AG04449 (cell line): Measurements from ENCODE around the gene PCBP3.
A peak's percentile ranks its signal among the peaks of the same experiment; 100 is the strongest.

Source experiments
- CTCF ChIA-PET: fragments of 350-600 bp; formaldehyde crosslinking; extraction: SDS; loops from one replicate; lab custom pipeline; 2021; ENCODE audit warnings: antibody characterized with exemption; lab: Yijun Ruan, JAX
- POLR2A ChIA-PET: fragments of 400-600, 350-600 bp; formaldehyde crosslinking; extraction: SDS; loops from one replicate; lab custom pipeline; 2020; ENCODE audit warnings: antibody characterized with exemption, inconsistent platforms; lab: Yijun Ruan, JAX
- DNase-seq: peaks from one replicate; pipeline ENCODE4 v3.0.0-alpha.2; 2010; ENCODE audit warnings: low read depth, low spot score
- H3K4me3 ChIP-seq: 2 replicates; pipeline ENCODE4 v1.5.1; 2011; ENCODE audit warnings: low read depth, mild to moderate bottlenecking, control low read depth, low read length
- TF ChIP-seq, protein P1 (sequence below): IDR thresholded peaks from one replicate; pipeline ENCODE4 v1.5.1; 2011; ENCODE audit warnings: mild to moderate bottlenecking, moderate library complexity, low read length, control low read depth, inconsistent platforms; ENCODE audit not compliant: insufficient read depth; ENCODE audit errors: missing control alignments

PCBP3 gene

DNA sequence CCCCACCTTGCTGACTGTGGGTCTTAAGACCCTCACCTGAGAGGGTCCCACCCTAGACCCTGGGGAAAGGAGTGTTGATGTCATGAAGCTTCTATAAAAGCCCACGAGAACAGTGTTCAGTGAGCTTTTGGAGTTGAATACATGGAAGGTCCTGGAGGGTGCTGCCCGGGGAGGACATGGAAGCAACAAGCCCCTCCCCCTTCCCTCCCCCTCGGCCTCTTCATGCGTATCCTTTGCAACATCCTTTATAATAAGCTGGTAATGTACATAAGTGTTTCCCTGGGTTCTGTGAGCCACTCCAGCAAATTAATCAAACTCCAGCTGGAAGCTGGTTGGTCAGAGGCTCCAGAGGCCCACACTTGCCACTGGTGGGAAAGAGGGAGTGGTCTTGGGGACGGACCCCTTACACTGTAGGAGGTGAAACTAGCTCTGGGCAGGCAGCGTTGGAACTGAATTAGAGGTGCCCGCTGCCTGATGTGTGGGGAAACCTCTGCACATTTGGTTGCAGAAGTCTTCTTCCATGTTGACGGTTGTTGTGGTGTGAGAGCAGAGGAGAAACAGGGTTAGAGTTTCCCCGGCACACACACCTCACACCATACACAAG lies 323.4 kb downstream of the PCBP3 start:
- DNase-seq: no peak
- POLR2A ChIA-PET: no interaction called here
- CTCF ChIA-PET: interaction anchor here (0.9 to 2.2 kb wide), 6 partner anchors 8 to 262 kb away, joined by 3 to 8 read pairs (median 4); no protein-coding TSS in a partner anchor
- no peak overlapping the region for H3K4me3 ChIP-seq
- TF ChIP-seq, protein P1, sequence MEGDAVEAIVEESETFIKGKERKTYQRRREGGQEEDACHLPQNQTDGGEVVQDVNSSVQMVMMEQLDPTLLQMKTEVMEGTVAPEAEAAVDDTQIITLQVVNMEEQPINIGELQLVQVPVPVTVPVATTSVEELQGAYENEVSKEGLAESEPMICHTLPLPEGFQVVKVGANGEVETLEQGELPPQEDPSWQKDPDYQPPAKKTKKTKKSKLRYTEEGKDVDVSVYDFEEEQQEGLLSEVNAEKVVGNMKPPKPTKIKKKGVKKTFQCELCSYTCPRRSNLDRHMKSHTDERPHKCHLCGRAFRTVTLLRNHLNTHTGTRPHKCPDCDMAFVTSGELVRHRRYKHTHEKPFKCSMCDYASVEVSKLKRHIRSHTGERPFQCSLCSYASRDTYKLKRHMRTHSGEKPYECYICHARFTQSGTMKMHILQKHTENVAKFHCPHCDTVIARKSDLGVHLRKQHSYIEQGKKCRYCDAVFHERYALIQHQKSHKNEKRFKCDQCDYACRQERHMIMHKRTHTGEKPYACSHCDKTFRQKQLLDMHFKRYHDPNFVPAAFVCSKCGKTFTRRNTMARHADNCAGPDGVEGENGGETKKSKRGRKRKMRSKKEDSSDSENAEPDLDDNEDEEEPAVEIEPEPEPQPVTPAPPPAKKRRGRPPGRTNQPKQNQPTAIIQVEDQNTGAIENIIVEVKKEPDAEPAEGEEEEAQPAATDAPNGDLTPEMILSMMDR: no peak

DNA sequence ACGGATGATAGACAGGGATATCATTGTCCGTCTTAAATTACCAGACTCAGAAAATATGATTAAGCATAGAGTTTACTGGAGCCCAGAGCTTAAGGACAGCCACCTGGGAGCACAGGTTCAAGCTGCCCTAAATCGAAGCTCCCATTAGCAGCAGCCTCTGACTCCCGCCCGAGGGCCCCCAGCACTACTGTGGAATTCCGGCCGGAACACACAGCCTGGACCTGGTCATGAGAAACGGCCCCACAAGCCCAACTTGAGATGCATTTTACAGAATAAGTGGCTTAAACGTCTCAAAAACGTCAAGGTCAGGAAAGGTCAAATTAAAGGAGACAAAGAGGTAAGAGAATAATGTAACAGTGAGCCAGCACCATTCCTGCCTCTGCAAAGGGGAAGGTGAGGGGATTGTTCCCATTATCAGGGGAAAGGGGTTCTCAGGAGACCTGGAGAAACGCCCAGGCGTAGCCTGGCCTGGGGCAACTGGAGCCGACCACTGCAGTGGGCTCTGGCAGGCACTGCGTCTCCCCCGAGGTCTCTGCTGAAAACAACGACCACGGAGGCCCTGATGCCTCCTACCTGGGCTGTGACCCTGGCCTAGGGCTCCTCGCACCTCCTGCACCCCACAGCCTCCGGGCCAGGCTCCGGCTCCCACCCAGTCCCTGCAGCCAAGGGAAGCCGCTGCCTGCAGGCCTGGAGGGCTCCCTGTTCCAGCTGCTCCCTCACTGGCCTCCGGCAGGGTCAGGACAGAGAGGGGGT lies 326.6 kb downstream of the PCBP3 start:
- CTCF ChIA-PET: interaction anchor here (0.6 to 5.6 kb wide), 33 partner anchors 8 to 536 kb away, joined by 3 to 73 read pairs (median 5); partner anchors contain the start of genes COL6A2, MCM3AP and YBEY
- TF ChIP-seq, protein P1: no peak
- POLR2A ChIA-PET: interaction anchor here (2.0 kb wide), 1 partner anchor 140 kb away, joined by 7 read pairs; no protein-coding TSS in a partner anchor
- H3K4me3 ChIP-seq: no peak overlapping the region
- no peak for DNase-seq

DNA sequence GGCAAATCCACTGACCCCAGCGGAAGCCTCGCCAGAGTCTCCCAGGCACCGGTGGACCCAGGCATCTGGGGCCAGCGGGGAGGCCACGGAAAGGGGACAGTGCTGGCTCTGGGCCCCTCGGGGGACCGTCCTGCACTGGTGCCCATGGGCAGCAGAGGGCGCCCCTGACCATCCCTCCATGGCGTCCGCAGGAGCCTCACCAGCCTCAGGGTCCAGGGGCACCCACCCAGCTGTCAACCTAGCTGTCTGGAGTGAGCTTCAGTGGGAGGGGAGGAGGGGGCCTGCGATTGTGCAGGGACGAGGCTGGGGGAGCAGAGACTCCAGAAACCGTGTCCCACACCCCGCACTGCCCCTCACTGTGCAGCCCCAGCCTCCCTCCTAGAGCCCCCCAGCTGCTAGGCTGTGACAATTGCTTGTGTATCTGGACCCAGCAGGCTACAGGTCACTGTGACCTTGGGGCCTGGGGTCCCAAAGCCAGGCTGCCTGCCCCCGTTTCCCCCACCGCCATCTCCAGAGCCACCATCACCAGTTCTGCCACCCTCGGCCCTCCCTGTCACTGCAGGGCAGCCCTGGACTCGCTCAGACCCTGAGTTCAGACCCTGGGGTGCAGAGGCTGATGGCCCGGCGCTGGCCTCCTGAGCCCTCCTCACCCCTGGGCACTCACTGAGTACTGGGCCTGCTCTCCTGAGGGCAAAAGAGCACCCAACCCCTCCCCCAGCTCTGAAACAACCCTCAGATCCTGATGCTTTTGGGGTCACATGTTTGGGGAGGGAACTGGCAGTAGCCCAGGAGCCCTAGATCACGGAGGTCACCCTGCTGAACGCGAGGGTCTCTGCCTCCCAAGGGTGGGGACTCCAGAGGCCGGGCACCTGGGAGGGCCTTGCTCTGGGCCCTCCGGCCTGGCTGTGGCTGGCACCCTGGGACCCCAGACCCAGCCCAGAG lies 327.4 kb downstream of the PCBP3 start:
- TF ChIP-seq, protein P1: peak; percentile 99
- no peak overlapping the region for H3K4me3 ChIP-seq
- CTCF ChIA-PET: interaction anchor here (0.6 to 5.6 kb wide), 45 partner anchors 8 to 536 kb away, joined by 3 to 73 read pairs (median 4); partner anchors contain the start of genes COL6A2, MCM3AP and YBEY
- POLR2A ChIA-PET: interaction anchor here (0.8 to 2.8 kb wide), 6 partner anchors 11 to 139 kb away, joined by 3 to 11 read pairs (median 6); partner anchors contain the start of genes COL6A1 and COL6A2
- no peak for DNase-seq

DNA sequence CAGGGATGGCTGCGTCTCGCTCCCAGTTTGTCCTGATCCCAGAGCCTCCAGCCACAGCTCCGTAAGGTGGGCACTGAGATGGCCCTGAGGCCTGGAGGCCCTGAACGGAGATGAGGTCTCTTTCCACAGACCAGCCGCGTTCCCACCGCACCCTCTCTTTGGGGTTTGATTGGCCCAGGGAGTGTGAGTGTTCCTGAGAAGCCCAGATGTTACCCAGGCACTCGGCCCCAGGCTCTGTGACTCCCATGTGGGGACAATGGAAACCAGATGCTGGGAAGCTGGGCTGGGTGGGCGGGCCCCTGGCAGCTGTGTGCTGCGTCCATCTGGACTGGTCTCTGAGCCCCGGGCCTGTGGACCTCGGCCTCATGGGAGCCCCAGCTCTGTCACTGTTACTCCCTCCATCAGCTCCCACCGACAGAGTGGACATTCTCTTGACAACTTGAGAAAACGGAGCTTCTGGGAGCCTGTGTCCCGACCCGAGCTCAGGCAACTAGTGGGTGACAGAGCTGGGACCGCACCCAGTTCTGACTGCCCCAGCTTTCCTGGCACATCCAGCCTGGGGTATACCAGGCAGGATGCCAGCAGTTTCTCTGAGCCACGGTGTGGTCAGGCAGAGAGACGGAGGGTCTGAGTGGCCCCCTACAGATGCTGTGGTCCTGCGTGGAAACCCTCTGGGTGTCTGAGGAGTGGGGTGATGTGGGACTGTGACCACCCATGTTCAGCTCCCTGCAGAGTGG lies 328.3 kb downstream of the PCBP3 start:
- H3K4me3 ChIP-seq: no peak overlapping the region
- TF ChIP-seq, protein P1: no peak
- ChIA-PET CTCF (interaction anchor here (0.6 to 5.6 kb wide), 27 partner anchors 8 to 303 kb away, joined by 3 to 73 read pairs (median 4); partner anchors contain the start of genes COL6A1 and COL6A2), POLR2A (interaction anchor here (0.7 to 2.8 kb wide), 8 partner anchors 10 to 138 kb away, joined by 3 to 11 read pairs (median 4); partner anchors contain the start of genes COL6A1 and COL6A2)
- DNase-seq: no peak

DNA sequence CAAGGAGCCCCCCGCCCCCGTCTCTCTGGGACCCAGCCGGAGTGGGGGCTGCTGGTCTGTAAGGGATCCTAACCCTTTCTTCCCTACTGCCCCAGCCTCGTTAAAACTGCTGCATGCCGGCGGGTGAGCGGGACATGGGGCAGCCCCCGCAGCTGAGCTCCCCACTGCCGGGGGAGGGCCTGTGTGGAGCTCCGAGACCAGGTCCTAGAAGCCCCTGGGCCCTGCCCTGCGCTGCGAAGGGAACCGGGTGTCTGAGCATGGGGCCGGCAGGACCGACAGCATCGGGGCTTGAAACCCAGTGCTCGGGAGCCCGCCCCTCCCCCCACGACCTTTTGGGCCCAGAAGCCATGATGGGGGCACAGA lies 328.8 kb downstream of the PCBP3 start:
- H3K4me3 ChIP-seq: no peak overlapping the region
- ChIA-PET POLR2A (interaction anchor here (0.7 to 2.8 kb wide), 12 partner anchors 9 to 150 kb away, joined by 3 to 26 read pairs (median 6); partner anchors contain the start of genes COL6A1 and COL6A2), CTCF (interaction anchor here (0.6 to 5.6 kb wide), 26 partner anchors 8 to 303 kb away, joined by 3 to 73 read pairs (median 5); partner anchors contain the start of genes COL6A1 and COL6A2)
- DNase-seq: no peak
- TF ChIP-seq, protein P1: no peak
